CD4-positive, alpha-beta T cell treated with Interleukin-4 for 4 hours (primary cell): ENCODE results near the gene NLGN4Y.
"Not testable (repeated sequence)": the region's sequence is repeated elsewhere in the genome, so short reads cannot be mapped to it uniquely, and the experiment has no call there.

ENCODE experiments used
- DNase-seq: peaks from one replicate; pipeline ENCODE4 v3.0.0-alpha.2; 2020

Gene NLGN4Y

GRCh38 chrY:14860448-14860847 lies 336.1 kb downstream of the NLGN4Y start:
- no peak for DNase-seq

DNA sequence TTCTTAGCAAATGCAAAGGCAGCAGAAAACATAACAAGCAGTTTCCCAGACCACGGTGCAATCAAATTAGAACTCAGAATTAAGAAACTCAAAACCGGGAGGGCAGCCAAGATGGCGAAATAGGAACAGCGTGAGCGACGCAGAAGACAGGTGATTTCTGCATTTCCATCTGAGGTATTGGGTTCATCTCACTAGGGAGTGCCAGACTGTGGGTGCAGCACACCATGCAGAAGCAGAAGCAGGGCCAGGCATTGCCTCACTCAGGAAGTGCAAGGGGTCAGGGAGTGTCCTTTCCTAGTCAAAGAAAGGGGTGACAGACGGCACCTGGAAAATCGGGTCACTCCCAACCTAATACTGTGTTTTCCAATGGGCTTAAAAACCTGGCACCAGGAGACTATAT lies 336.7 kb downstream of the NLGN4Y start:
- not testable (repeated sequence) for DNase-seq

DNA sequence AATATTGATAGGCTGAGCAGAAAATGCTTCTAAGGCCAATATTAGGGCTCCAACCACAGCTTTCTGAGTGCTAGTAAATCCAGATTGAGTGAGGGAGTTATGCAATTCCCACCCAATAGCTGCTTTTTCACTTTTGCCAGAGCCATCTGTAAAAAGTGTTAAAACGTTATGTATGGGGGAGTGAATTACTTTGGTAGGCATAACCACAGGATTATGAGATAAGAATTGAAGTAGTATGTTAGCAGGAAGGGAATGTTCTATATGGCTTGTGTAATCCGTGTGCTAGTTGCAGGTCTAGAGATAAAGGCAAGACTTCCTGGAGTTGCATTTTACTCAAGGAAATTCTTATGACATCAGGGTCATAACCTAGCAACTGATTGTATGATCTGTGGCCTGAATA lies 347.6 kb downstream of the NLGN4Y start:
- no peak for DNase-seq
